MM.1S (cell line): ENCODE results near the gene TUFM.
A peak's percentile ranks its signal among the peaks of the same experiment; 100 is the strongest.

Source experiments
- DNase-seq: peaks from one replicate; pipeline ENCODE4 v3.0.0-alpha.2; 2015
- H2AFZ ChIP-seq: fragments of 300-600 bp; sonication (generic); 2 replicates; pipeline ENCODE4 v1.6.0; 2016; ENCODE audit warnings: antibody characterized with exemption, low read length
- H3F3A ChIP-seq: fragments of 300-600 bp; sonication (generic); 2 replicates; pipeline ENCODE4 v1.6.1; 2016; ENCODE audit warnings: mild to moderate bottlenecking, antibody characterized with exemption, low read length, moderate library complexity, mixed read lengths; ENCODE audit not compliant: insufficient read depth
- H3K27ac ChIP-seq: fragments of 300-600 bp; sonication (generic); 2 replicates; pipeline ENCODE4 v1.5.1; 2016; ENCODE audit warnings: mild to moderate bottlenecking, low read length
- H3K27me3 ChIP-seq: fragments of 300-600 bp; sonication (generic); replicated peaks from 2 replicates; pipeline ENCODE4 v1.6.0; 2016; ENCODE audit warnings: low read length; ENCODE audit not compliant: insufficient read depth
- H3K36me3 ChIP-seq: fragments of 300-600 bp; sonication (generic); replicated peaks from 2 replicates; pipeline ENCODE4 v1.6.1; 2016; ENCODE audit warnings: mild to moderate bottlenecking, low read length, mixed read lengths; ENCODE audit not compliant: insufficient read depth
- H3K4me1 ChIP-seq: fragments of 300-600 bp; sonication (generic); 2 replicates; pipeline ENCODE4 v1.6.1; 2016; ENCODE audit warnings: low read length, mixed read lengths
- H3K4me2 ChIP-seq: fragments of 300-600 bp; sonication (generic); 2 replicates; pipeline ENCODE4 v1.6.0; 2016; ENCODE audit warnings: low read depth, low read length
- H3K4me3 ChIP-seq: fragments of 300-600 bp; sonication (generic); 2 replicates; pipeline ENCODE4 v1.5.1; 2016; ENCODE audit warnings: low read length, mixed read lengths
- H3K79me2 ChIP-seq: fragments of 300-600 bp; sonication (generic); 2 replicates; pipeline ENCODE4 v1.6.1; 2016; ENCODE audit warnings: mixed run types, low read length, mixed read lengths
- H3K9ac ChIP-seq: fragments of 300-600 bp; sonication (generic); 2 replicates; pipeline ENCODE4 v1.6.1; 2016; ENCODE audit warnings: low read length, mixed read lengths
- H3K9me2 ChIP-seq: fragments of 300-600 bp; sonication (generic); replicated peaks from 2 replicates; pipeline ENCODE4 v1.6.1; 2016; ENCODE audit warnings: mild to moderate bottlenecking, low read length, mixed read lengths; ENCODE audit not compliant: insufficient read depth
- H3K9me3 ChIP-seq: fragments of 300-600 bp; sonication (generic); replicated peaks from 2 replicates; pipeline ENCODE4 v1.6.1; 2016; ENCODE audit warnings: mild to moderate bottlenecking, low read length, mixed read lengths; ENCODE audit not compliant: insufficient read depth
- H4K20me1 ChIP-seq: fragments of 300-600 bp; sonication (generic); 2 replicates; pipeline ENCODE4 v1.6.1; 2016; ENCODE audit warnings: mild to moderate bottlenecking, low read length, moderate library complexity, mixed read lengths; ENCODE audit not compliant: insufficient read depth
- CTCF ChIP-seq: fragments of 300-600 bp; sonication (generic); IDR thresholded peaks from 2 replicates; pipeline ENCODE4 v1.5.1; 2016; ENCODE audit warnings: antibody characterized with exemption, low read length, mixed read lengths
- EZH2 ChIP-seq: fragments of 300-600 bp; sonication (generic); optimal IDR thresholded peaks from 2 replicates; pipeline ENCODE3; 2017; ENCODE audit warnings: low read depth, mild to moderate bottlenecking, antibody characterized with exemption, low read length, mixed read lengths
- EZH2phosphoT487 ChIP-seq: fragments of 300-600 bp; sonication (generic); IDR thresholded peaks from 2 replicates; pipeline ENCODE4 v1.6.1; 2018; ENCODE audit warnings: antibody characterized with exemption, low read length

The TUFM gene

DNA sequence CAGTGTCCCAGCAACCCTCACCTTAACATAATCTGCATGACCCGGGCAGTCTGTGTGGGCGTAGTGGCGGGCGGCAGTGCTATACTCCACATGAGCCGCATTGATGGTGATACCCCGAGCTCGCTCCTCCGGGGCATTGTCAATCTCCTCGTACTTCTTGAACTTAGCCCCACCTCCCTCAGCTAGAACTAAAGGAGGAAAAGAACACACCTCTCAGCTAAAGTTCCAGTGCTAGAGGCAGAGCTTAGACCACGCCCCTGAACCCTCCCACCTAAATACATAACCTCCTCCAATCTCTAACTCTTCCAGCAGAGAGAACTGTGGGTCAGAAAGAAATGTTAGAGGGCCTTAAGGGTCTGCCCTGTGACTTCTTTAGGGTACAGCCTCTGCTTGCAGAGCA, 855 bp downstream of the TUFM start:
- peak overlapping the region; percentile 81 for H3K4me2 ChIP-seq
- peak overlapping the region; percentile 71 for H2AFZ ChIP-seq
- no peaks in the 10 kb centered on the region for H3K27me3 ChIP-seq
- no peaks in the 10 kb centered on the region; the same call in 1 of the 2 replicates for H3K36me3 ChIP-seq
- TF ChIP-seq CTCF (no peak), EZH2phosphoT487 (no peak), EZH2 (no peak)
- peak overlapping the region; percentile 82 for H3K9ac ChIP-seq
- no peaks in the 10 kb centered on the region for H3K9me3 ChIP-seq
- H3K27ac ChIP-seq: peak overlapping the region; percentile 24; the same call in 1 of the 2 replicates
- H3F3A ChIP-seq: peaks cover 2% of the 10 kb centered on the region
- no peaks in the 10 kb centered on the region for H4K20me1 ChIP-seq
- peaks cover 12% of the 10 kb centered on the region for H3K4me1 ChIP-seq
- DNase-seq: peak; percentile 66
- H3K9me2 ChIP-seq: no peaks in the 10 kb centered on the region
- H3K79me2 ChIP-seq: peaks cover 39% of the 10 kb centered on the region
- H3K4me3 ChIP-seq: peak overlapping the region; percentile 97

DNA sequence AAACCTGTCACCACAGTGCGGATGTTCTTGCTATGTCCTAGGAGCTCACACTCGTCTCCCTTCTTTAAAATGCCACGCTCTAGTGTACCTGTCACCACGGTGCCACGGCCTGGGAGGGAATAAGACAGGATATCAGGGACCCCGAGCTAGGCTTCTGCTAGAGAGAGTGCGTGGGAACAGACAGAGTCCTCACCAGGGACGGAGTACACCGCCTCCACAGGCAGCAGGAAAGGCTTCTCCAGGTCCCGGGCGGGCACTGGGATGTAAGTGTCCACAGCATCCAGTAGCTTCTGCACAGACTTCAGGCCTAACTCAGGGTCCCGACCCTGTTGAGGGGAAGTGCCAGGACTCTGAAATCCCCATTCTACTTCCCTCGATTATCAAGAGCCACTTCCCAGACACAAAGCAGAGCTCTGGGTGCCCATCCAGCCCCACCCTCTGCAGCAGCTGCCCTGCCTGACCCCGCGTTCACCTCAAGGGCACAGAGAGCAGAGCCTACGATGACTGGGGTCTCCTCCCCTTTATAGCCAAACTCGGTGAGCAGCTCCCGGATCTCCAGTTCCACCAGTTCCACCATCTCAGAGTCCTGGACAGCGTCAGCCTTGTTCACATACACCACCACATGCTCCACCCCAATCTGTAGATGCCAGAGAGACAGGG, 1.8 kb downstream of the TUFM start:
- Histone ChIP-seq H3K9me2 (no peaks in the 10 kb centered on the region), H3K27me3 (no peaks in the 10 kb centered on the region), H3K36me3 (no peaks in the 10 kb centered on the region; the same call in 1 of the 2 replicates), H3K79me2 (peaks cover 39% of the 10 kb centered on the region), H3K9ac (no peak overlapping the region), H3K4me1 (peaks cover 12% of the 10 kb centered on the region), H3K27ac (no peak overlapping the region), H4K20me1 (no peaks in the 10 kb centered on the region), H3F3A (peaks cover 2% of the 10 kb centered on the region), H3K9me3 (no peaks in the 10 kb centered on the region), H3K4me3 (no peak overlapping the region), H2AFZ (no peak overlapping the region), H3K4me2 (peak overlapping the region; percentile 81; the same call in 1 of the 2 replicates)
- no peak for DNase-seq
- no peak for TF ChIP-seq CTCF
- TF ChIP-seq EZH2: no peak
- TF ChIP-seq EZH2phosphoT487: no peak

GRCh38 chr16:28843766-28844165, 2.4 kb downstream of the TUFM start:
- H3K36me3 ChIP-seq: no peaks in the 10 kb centered on the region; the same call in 1 of the 2 replicates
- no peak for DNase-seq
- H3K9me2 ChIP-seq: no peaks in the 10 kb centered on the region
- no peak overlapping the region for H3K4me2 ChIP-seq
- peaks cover 7% of the 10 kb centered on the region for H3F3A ChIP-seq
- H3K4me3 ChIP-seq: no peak overlapping the region
- H3K27me3 ChIP-seq: no peaks in the 10 kb centered on the region
- no peak overlapping the region for H3K27ac ChIP-seq
- H2AFZ ChIP-seq: no peak overlapping the region
- no peak for TF ChIP-seq EZH2
- no peak for TF ChIP-seq EZH2phosphoT487
- no peak for TF ChIP-seq CTCF
- H3K79me2 ChIP-seq: peaks cover 39% of the 10 kb centered on the region
- H3K9me3 ChIP-seq: no peaks in the 10 kb centered on the region
- H3K4me1 ChIP-seq: peaks cover 12% of the 10 kb centered on the region
- 0 out of 2 replicates have a peak, but pooled peaks cover 3% of the 10 kb centered on the region for H4K20me1 ChIP-seq
- no peak overlapping the region for H3K9ac ChIP-seq
